ENCODE results near the gene SHISAL1.

Gene SHISAL1

GRCh38 chr22:44331881-44332714 lies 19.3 kb upstream of the SHISAL1 start:
- TF ChIP-seq, protein P1, sequence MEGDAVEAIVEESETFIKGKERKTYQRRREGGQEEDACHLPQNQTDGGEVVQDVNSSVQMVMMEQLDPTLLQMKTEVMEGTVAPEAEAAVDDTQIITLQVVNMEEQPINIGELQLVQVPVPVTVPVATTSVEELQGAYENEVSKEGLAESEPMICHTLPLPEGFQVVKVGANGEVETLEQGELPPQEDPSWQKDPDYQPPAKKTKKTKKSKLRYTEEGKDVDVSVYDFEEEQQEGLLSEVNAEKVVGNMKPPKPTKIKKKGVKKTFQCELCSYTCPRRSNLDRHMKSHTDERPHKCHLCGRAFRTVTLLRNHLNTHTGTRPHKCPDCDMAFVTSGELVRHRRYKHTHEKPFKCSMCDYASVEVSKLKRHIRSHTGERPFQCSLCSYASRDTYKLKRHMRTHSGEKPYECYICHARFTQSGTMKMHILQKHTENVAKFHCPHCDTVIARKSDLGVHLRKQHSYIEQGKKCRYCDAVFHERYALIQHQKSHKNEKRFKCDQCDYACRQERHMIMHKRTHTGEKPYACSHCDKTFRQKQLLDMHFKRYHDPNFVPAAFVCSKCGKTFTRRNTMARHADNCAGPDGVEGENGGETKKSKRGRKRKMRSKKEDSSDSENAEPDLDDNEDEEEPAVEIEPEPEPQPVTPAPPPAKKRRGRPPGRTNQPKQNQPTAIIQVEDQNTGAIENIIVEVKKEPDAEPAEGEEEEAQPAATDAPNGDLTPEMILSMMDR (IDR thresholded peaks at IDR 0.05): no peak
- DNase-seq: peak; percentile 70
- H3K4me1 Mint-ChIP-seq: peaks cover 27% of the 10 kb centered on the region
- H3K27ac Mint-ChIP-seq: peak overlapping the region; percentile 12
- H3K9me3 Mint-ChIP-seq: no peaks in the 10 kb centered on the region
- H3K36me3 Mint-ChIP-seq (ENCODE audit: low read depth): no peaks in the 10 kb centered on the region
- H3K27me3 Mint-ChIP-seq (ENCODE audit: low read depth, poor library complexity): peaks cover 38% of the 10 kb centered on the region
- H3K4me3 Mint-ChIP-seq: peak overlapping the region; percentile 87

DNA sequence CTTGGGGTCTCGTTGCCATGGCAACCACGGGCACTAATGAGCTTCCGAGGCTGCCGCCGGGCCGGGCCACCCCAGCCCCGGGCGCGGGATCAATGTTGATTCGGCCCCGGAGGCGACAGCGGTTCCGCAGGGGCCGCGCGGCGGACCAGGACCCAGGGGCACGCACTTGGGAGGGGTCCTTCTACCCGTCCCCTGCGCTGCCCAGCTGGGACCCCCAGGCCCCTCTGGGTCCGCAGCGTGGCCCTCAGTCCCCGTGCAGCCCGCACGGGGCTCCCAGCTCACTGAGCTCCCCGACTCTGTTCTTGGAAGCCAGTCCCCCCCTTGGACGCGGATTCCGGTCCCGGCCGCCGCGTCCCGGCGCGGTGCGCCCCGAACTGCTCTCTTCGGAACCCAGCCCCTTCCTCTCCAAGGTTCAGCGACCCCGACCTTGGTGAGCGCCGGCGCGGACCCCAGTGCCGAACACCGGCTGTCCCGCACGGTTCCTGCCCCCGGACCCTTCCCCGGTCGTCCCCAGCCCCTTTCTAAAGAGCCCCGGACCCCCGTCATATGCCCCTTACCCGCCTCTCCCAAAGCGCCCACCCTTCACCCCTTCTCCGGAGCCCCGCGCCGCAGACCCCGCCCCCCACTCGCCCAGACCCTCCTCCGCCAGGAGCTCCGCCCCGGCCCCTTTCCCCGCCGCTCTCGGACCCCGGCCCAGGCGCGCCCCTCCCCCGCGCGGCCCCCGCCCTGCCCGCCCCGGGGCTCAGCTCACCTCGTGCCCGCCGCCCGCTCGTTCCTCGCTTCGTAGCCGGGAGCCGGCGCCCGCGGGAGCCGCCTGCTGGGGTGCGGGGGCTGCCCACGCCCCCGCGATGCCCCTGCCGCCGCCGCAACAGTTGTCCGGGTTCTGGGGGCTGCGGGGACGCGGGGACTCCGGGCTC lies 18.3 kb upstream of the SHISAL1 start:
- Mint-ChIP-seq H3K9me3 (no peaks in the 10 kb centered on the region), H3K27me3 (ENCODE audit: low read depth, poor library complexity) (peaks cover 49% of the 10 kb centered on the region), H3K36me3 (ENCODE audit: low read depth) (no peaks in the 10 kb centered on the region), H3K4me1 (peaks cover 38% of the 10 kb centered on the region), H3K4me3 (peak overlapping the region; percentile 73), H3K27ac (no peak overlapping the region)
- DNase-seq: peak; percentile 69
- TF ChIP-seq, protein P1 (IDR thresholded peaks at IDR 0.05): no peak

DNA sequence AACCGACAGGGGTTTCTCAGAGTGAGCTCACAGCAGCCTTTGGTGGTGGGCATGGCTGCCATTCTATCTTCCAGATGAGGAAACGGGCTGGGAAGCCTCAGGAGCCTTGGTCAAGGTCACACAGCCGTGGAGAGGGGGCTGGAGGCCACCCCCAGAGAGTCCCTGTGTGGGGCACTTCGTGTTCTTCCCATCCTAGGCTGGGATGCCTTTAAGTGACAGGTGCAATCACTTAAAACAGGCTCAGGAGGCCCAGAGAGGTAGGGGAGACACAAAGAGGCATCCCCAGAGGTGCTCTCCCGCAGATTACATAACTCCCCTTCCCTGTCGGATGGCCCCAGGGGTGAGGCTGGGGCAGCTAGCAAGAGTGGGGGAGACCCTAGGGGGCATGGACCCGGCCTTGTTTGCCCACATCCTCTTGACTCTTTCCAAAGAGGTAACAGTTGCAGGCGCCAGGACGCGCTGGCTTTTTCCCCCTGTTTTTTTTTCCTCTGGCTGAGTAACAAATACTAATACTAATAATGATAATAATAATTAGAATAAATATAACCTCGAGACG lies 17.5 kb upstream of the SHISAL1 start:
- Mint-ChIP-seq H3K36me3 (ENCODE audit: low read depth) (no peaks in the 10 kb centered on the region), H3K27me3 (ENCODE audit: low read depth, poor library complexity) (peaks cover 57% of the 10 kb centered on the region), H3K4me1 (peaks cover 44% of the 10 kb centered on the region), H3K4me3 (peak overlapping the region; percentile 51), H3K27ac (no peak overlapping the region), H3K9me3 (no peaks in the 10 kb centered on the region)
- TF ChIP-seq, protein P1 (IDR thresholded peaks at IDR 0.05): no peak
- DNase-seq: no peak

GRCh38 chr22:44329179-44329796 lies 16.5 kb upstream of the SHISAL1 start:
- H3K4me1 Mint-ChIP-seq: peaks cover 44% of the 10 kb centered on the region
- DNase-seq: no peak
- no peaks in the 10 kb centered on the region for H3K36me3 Mint-ChIP-seq (ENCODE audit: low read depth)
- peak overlapping the region; percentile 64 for H3K4me3 Mint-ChIP-seq
- no peak overlapping the region for H3K27ac Mint-ChIP-seq
- no peaks in the 10 kb centered on the region for H3K9me3 Mint-ChIP-seq
- TF ChIP-seq, protein P1 (IDR thresholded peaks at IDR 0.05): no peak
- peaks cover 65% of the 10 kb centered on the region for H3K27me3 Mint-ChIP-seq (ENCODE audit: low read depth, poor library complexity)

GRCh38 chr22:44328762-44329161 lies 16.0 kb upstream of the SHISAL1 start:
- H3K4me1 Mint-ChIP-seq: peaks cover 44% of the 10 kb centered on the region
- H3K36me3 Mint-ChIP-seq (ENCODE audit: low read depth): no peaks in the 10 kb centered on the region
- no peak overlapping the region for H3K4me3 Mint-ChIP-seq
- DNase-seq: no peak
- no peak overlapping the region for H3K27ac Mint-ChIP-seq
- TF ChIP-seq, protein P1 (IDR thresholded peaks at IDR 0.05): no peak
- peaks cover 71% of the 10 kb centered on the region for H3K27me3 Mint-ChIP-seq (ENCODE audit: low read depth, poor library complexity)
- no peaks in the 10 kb centered on the region for H3K9me3 Mint-ChIP-seq

Data from nephron progenitor cell (in vitro differentiated cells).